SK-N-SH treated with all-trans-retinoic acid at 6 μM for 48 hours (cell line): ENCODE results near the gene TMEM107.

ENCODE experiments used
- ARNTL ChIP-seq: fragments of 450-650 bp; formaldehyde crosslinking; IDR thresholded peaks from 2 replicates; pipeline ENCODE4 v1.5.0; 2020; ENCODE audit warnings: low read depth, mild to moderate bottlenecking, moderate library complexity, borderline replicate concordance
- CREB5 ChIP-seq: fragments of 250-450 bp; sonication (Bioruptor Pico); IDR thresholded peaks from 2 replicates; pipeline ENCODE4 v1.5.1; 2020; ENCODE audit warnings: low read depth, mild to moderate bottlenecking, moderate library complexity
- CSRNP3 ChIP-seq: fragments of 250-450 bp; sonication (Bioruptor Pico); IDR thresholded peaks from 2 replicates; pipeline ENCODE4 v1.5.1; 2021; ENCODE audit warnings: mild to moderate bottlenecking, moderate library complexity
- ESRRG ChIP-seq: fragments of 250-450 bp; sonication (Bioruptor Pico); IDR thresholded peaks from 2 replicates; pipeline ENCODE4 v1.6.1; 2021; ENCODE audit warnings: mild to moderate bottlenecking
- ISL1 ChIP-seq: fragments of 250-450 bp; sonication (Bioruptor Pico); IDR thresholded peaks from 2 replicates; pipeline ENCODE4 v2.1.2; 2022; ENCODE audit warnings: mild to moderate bottlenecking, moderate library complexity
- OSR1 ChIP-seq: fragments of 250-450 bp; sonication (Bioruptor Pico); IDR thresholded peaks from 2 replicates; pipeline ENCODE4 v1.8.0; 2022; ENCODE audit warnings: moderate library complexity, mild to moderate bottlenecking, inconsistent platforms
- RARB ChIP-seq: fragments of 250-450 bp; sonication (Bioruptor Pico); IDR thresholded peaks from 2 replicates; pipeline ENCODE4 v1.8.0; 2021; ENCODE audit warnings: mild to moderate bottlenecking, moderate library complexity
- SNAI2 ChIP-seq: fragments of 250-450 bp; sonication (Bioruptor Pico); IDR thresholded peaks from 2 replicates; pipeline ENCODE4 v1.5.0; 2020; ENCODE audit warnings: mild to moderate bottlenecking, moderate library complexity
- TCF4 ChIP-seq: fragments of 250-450 bp; sonication (Bioruptor Pico); IDR thresholded peaks from 2 replicates; pipeline ENCODE4 v1.8.0; 2021; ENCODE audit warnings: mild to moderate bottlenecking, moderate library complexity, borderline replicate concordance
- TSHZ2 ChIP-seq: fragments of 250-450 bp; sonication (Bioruptor Pico); IDR thresholded peaks from 2 replicates; pipeline ENCODE4 v1.5.0; 2020; ENCODE audit warnings: mild to moderate bottlenecking, moderate library complexity
- ZFP3 ChIP-seq: fragments of 250-450 bp; sonication (Bioruptor Pico); IDR thresholded peaks from 2 replicates; pipeline ENCODE4 v1.5.0; 2020; ENCODE audit warnings: mild to moderate bottlenecking, moderate library complexity
- TF ChIP-seq, protein P1 (sequence below): fragments of 250-450 bp; sonication (Bioruptor Pico); IDR thresholded peaks from 2 replicates; pipeline ENCODE4 v1.8.0; 2020; ENCODE audit warnings: mild to moderate bottlenecking, moderate library complexity, borderline replicate concordance

DNA sequence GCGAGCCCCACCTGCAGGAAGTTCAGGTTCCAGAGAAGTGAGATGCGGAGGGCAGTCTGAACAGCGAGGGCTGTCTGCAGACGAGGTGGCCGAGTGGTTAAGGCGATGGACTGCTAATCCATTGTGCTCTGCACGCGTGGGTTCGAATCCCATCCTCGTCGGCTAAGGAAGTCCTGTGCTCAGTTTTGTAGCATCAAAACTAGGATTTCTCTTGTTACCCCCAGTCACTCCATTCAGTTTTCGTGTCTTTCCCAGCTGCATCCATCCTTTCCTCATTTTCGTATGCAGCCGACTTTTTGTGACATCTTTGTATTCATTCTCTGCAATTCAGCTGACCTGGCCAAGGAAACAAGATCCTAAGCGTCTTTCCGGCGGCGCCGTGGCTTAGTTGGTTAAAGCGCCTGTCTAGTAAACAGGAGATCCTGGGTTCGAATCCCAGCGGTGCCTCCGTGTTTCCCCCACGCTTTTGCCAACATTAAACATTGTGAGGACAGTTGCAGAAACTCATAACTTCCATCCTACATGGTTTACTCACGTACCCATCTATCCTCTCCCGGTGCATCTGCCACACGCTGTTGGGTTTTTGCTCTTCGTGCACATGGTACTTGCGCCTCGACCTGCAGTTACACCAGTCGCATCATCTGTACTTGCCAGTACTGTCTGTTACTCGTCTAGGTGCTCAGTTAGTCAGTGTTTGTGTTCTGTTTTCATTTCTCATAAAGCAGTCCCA lies 10.8 kb upstream of the TMEM107 start:
- TF ChIP-seq TCF4 (CRISPR knock-in tag), result no peak
- TF ChIP-seq OSR1, result no peak
- TF ChIP-seq CREB5 (CRISPR knock-in tag), result no peak
- no peak for TF ChIP-seq CSRNP3 (CRISPR knock-in tag)
- no peak for TF ChIP-seq ESRRG
- TF ChIP-seq, protein P1, sequence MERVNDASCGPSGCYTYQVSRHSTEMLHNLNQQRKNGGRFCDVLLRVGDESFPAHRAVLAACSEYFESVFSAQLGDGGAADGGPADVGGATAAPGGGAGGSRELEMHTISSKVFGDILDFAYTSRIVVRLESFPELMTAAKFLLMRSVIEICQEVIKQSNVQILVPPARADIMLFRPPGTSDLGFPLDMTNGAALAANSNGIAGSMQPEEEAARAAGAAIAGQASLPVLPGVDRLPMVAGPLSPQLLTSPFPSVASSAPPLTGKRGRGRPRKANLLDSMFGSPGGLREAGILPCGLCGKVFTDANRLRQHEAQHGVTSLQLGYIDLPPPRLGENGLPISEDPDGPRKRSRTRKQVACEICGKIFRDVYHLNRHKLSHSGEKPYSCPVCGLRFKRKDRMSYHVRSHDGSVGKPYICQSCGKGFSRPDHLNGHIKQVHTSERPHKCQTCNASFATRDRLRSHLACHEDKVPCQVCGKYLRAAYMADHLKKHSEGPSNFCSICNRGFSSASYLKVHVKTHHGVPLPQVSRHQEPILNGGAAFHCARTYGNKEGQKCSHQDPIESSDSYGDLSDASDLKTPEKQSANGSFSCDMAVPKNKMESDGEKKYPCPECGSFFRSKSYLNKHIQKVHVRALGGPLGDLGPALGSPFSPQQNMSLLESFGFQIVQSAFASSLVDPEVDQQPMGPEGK (CRISPR knock-in tag), result no peak
- no peak for TF ChIP-seq ISL1 (CRISPR knock-in tag)
- TF ChIP-seq SNAI2 (CRISPR knock-in tag), result no peak
- TF ChIP-seq ZFP3 (CRISPR knock-in tag), result no peak
- no peak for TF ChIP-seq TSHZ2 (CRISPR knock-in tag)
- no peak for TF ChIP-seq RARB
- TF ChIP-seq ARNTL (CRISPR knock-in tag), result no peak
